Epidermal melanocyte (primary cell): Measurements from ENCODE around the gene MID1.

ENCODE experiments used
- DNase-seq: peaks from one replicate; pipeline ENCODE4 v3.0.0; 2011; ENCODE audit warnings: low spot score; ENCODE audit not compliant: insufficient read length

MID1 gene

GRCh38 chrX:10533696-10534365, 86.6 kb downstream of the MID1 start:
- DNase-seq = no peak

DNA sequence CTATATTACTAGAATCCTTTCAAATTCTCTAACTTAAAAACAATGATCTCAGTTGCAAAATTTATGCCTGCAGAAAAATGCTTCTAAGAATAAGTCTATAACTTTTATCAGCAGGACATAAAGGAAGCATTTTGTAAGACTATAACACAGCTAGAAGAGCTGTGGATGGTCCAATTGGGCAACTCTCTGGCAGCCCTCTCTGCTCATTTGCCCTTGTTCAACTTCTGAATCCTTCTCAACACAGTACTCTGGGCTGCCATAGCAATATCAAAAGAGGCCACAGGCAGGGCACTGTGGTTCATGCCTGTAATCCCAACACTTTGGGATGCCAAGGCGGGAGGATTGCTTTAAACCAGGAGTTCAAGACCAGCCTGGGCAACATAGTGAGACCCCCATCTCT, 88.5 kb downstream of the MID1 start:
- DNase-seq = no peak

GRCh38 chrX:10529344-10529743, 91.0 kb downstream of the MID1 start:
- DNase-seq = no peak

GRCh38 chrX:10526451-10526850, 93.9 kb downstream of the MID1 start:
- DNase-seq = no peak

DNA sequence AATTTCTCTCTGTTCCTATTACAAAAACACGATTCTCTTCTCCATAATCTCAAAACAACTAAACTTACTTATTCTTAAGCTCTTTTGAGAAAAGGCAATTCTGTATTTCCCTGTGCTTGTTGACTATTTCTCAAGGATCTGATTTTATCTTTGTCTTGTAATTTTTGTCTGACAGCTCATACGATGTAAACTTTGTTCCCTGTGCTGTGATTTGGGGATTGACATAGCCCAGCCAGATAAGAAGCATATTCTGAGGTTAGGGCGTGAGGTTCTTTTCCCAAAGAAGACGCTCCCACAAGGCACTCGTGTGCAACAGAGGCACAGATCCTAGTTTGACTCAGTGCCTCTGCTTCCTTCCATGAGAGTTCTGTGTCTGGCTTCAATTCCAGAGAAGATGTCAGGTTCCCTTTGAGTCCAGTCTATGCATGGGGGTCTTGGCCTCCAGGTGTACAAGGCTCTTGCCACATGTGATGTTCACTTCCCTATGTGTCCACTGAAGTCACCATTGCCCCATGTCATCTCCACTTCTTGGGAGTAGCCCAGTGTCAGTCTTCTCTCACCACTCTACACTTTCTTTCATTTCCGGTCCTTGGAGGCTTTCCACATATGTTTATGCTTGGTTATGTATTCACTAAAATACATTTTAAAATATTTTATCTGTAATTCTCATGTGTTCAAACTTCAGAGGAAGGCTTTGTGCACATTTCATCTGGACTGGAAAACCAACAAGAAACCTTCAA, 94.8 kb downstream of the MID1 start:
- no peak for DNase-seq

- DNase-seq = no peak
Observed at GRCh38 chrX:10524578-10524977, 95.8 kb downstream of the MID1 start.

DNA sequence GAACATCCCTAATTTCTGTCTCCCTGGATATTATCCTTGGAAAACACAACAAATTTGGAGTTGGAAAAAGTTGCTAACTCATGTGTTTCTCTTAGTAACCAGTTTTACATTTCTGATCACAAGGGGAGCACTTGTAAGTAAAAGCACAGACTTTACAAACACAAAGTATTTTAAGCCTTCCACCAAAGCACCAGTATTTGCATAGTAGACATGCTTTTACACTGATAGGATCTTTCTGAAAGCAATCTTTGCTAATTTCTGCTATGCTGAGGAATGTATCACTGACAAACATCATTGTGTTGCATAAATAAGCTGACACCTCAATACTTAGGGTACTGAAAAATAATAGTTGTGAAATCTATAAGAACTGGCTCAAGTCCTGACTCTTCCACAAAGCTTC, 100.6 kb downstream of the MID1 start:
- no peak for DNase-seq

DNA sequence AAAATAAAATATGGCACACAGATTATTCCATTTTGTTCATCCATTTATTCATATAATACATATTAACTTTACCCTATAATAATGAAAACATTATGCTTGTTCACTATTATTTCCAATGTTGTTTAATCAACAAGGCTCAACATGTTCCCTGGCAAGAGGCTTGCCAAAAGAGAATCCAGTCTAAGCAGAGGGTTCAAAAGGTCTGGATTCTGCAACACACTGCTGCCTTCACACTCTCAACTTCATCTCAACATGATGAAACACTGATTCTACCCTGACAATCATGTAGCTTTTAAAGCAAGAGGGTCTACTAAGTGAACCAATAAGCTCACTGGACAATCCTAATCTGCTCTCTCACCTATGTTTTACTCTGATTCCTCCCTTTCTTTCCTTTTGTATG, 101.1 kb downstream of the MID1 start:
- no peak for DNase-seq

DNA sequence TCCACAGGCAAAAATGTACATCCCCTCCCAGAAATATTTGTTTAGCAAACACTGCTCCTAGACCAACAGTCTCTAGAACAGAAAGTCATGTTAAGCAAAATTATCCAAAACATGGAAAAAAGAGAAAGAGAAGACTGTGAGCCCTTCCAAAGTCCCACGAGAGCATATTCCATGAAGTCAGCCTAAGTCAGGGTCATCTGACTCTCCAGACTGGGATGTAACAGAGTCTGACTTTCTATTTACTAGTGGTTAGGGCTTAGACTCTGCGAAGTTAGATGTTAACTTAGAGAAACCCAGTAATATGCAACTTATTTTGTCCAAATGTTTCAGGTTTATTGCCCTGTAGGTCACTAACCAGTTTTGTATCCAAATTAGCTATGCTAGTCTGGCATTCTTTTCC, 102.3 kb downstream of the MID1 start:
- no peak for DNase-seq

GRCh38 chrX:10516781-10517322, 103.5 kb downstream of the MID1 start:
- no peak for DNase-seq

GRCh38 chrX:10514891-10515290, 105.5 kb downstream of the MID1 start:
- DNase-seq = no peak

GRCh38 chrX:10513974-10514373, 106.4 kb downstream of the MID1 start:
- DNase-seq = no peak

DNA sequence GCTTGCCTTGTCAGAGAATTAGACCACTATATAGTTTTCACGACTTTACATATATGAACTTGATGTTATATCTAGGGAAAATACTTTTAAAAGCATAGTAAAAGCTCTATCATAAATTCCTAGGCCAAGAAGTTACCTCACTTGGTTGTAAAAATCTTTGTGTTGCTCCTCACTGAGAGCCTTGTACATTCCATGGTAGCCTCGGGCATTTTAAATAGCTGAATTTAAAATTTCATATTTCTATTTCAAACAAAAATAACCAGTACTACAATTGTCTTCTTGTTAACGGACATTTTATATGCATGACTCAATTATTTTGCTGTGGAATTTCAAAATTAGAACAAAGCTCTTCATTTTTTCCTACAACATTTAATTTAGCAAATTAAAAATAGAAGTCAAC, 107.6 kb downstream of the MID1 start:
- DNase-seq = peak; percentile 17

- no peak for DNase-seq
Observed at GRCh38 chrX:10512258-10512657, 108.1 kb downstream of the MID1 start.

- no peak for DNase-seq
Observed at GRCh38 chrX:10509397-10509796, 111.0 kb downstream of the MID1 start.

GRCh38 chrX:10508891-10509290, 111.5 kb downstream of the MID1 start:
- no peak for DNase-seq

- DNase-seq = no peak
Observed at GRCh38 chrX:10507876-10508275, 112.5 kb downstream of the MID1 start.

- no peak for DNase-seq
Observed at GRCh38 chrX:10507181-10507580, 113.2 kb downstream of the MID1 start.

GRCh38 chrX:10506781-10507180, 113.6 kb downstream of the MID1 start:
- no peak for DNase-seq

GRCh38 chrX:10505726-10506125, 114.7 kb downstream of the MID1 start:
- no peak for DNase-seq

DNA sequence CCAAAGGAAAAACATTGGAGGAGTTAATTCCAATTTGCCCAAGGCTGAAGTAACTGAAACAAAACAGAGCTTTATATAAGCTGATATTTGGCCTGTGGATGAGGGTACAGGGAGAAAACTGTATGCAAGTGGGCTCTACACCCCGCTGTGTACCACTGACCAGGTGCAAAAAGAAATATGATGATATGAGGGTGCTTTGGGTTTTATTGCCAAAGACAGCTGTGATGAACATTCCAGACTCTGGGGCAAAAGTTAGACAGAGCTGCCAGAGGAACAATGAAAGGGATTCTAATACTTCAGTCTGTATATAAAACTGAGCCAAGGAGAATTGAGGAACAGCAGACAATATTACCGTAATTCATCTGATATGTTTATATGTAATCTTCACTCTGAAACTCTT, 117.4 kb downstream of the MID1 start:
- no peak for DNase-seq

- DNase-seq = no peak
Observed at GRCh38 chrX:10501611-10502010, 118.8 kb downstream of the MID1 start.
